ENCODE measurements around the gene B3GNT3.
A peak's percentile ranks its signal among the peaks of the same experiment; 100 is the strongest.
"Not testable (repeated sequence)": the region's sequence is repeated elsewhere in the genome, so short reads cannot be mapped to it uniquely, and the experiment has no call there.

The B3GNT3 gene

GRCh38 chr19:17766543-17767131, 28.3 kb upstream of the B3GNT3 start:
- Histone ChIP-seq H3K4me3 (ENCODE audit: low read length in 2 of 2) (no peak overlapping the region), H3K9me3 (ENCODE audit: control insufficient read depth in 2 of 2, low read length in 2 of 2) (no peaks in the 10 kb centered on the region), H3K4me1 (ENCODE audit: control insufficient read depth in 2 of 2, insufficient read depth in 2 of 2, low read length in 2 of 2) (peaks cover 13 to 19% of the 10 kb centered on the region in 2 donors), H3K36me3 (ENCODE audit: control insufficient read depth in 2 of 2, insufficient read depth in 2 of 2, low read length in 2 of 2) (no peaks in the 10 kb centered on the region), H3K27me3 (ENCODE audit: control insufficient read depth in 2 of 2, insufficient read depth in 2 of 2, low read length in 2 of 2) (no peaks in the 10 kb centered on the region), H3K9ac (ENCODE audit: low read depth in 1 of 2, low read length in 2 of 2) (peak overlapping the region in 1 of 2 donors; percentile 54), H3K27ac (ENCODE audit: low read depth in 2 of 2, low read length in 2 of 2) (peak overlapping the region; percentile 45 to 62)

- Histone ChIP-seq H3K4me1 (ENCODE audit: control insufficient read depth in 2 of 2, insufficient read depth in 2 of 2, low read length in 2 of 2) (peaks cover 13 to 19% of the 10 kb centered on the region in 2 donors), H3K9me3 (ENCODE audit: control insufficient read depth in 2 of 2, low read length in 2 of 2) (no peaks in the 10 kb centered on the region), H3K36me3 (ENCODE audit: control insufficient read depth in 2 of 2, insufficient read depth in 2 of 2, low read length in 2 of 2) (peaks cover 0 to 5% of the 10 kb centered on the region in 2 donors), H3K4me3 (ENCODE audit: low read length in 2 of 2) (no peak overlapping the region), H3K9ac (ENCODE audit: low read depth in 1 of 2, low read length in 2 of 2) (no peak overlapping the region), H3K27ac (ENCODE audit: low read depth in 2 of 2, low read length in 2 of 2) (no peak overlapping the region), H3K27me3 (ENCODE audit: control insufficient read depth in 2 of 2, insufficient read depth in 2 of 2, low read length in 2 of 2) (no peaks in the 10 kb centered on the region)
Observed at GRCh38 chr19:17767559-17767958, 27.4 kb upstream of the B3GNT3 start.

GRCh38 chr19:17770613-17771012, 24.3 kb upstream of the B3GNT3 start:
- Histone ChIP-seq H3K27me3 (ENCODE audit: control insufficient read depth in 2 of 2, insufficient read depth in 2 of 2, low read length in 2 of 2) (no peaks in the 10 kb centered on the region), H3K4me3 (ENCODE audit: low read length in 2 of 2) (no peak overlapping the region), H3K4me1 (ENCODE audit: control insufficient read depth in 2 of 2, insufficient read depth in 2 of 2, low read length in 2 of 2) (peaks cover 7 to 12% of the 10 kb centered on the region in 2 donors), H3K36me3 (ENCODE audit: control insufficient read depth in 2 of 2, insufficient read depth in 2 of 2, low read length in 2 of 2) (peaks cover 0 to 5% of the 10 kb centered on the region in 2 donors), H3K9me3 (ENCODE audit: control insufficient read depth in 2 of 2, low read length in 2 of 2) (no peaks in the 10 kb centered on the region), H3K27ac (ENCODE audit: low read depth in 2 of 2, low read length in 2 of 2) (no peak overlapping the region), H3K9ac (ENCODE audit: low read depth in 1 of 2, low read length in 2 of 2) (no peak overlapping the region)

- H3K36me3 ChIP-seq (ENCODE audit: control insufficient read depth in 2 of 2, insufficient read depth in 2 of 2, low read length in 2 of 2), result peaks cover 0 to 5% of the 10 kb centered on the region in 2 donors
- H3K4me3 ChIP-seq (ENCODE audit: low read length in 2 of 2), result no peak overlapping the region
- H3K9me3 ChIP-seq (ENCODE audit: control insufficient read depth in 2 of 2, low read length in 2 of 2), result no peaks in the 10 kb centered on the region
- no peaks in the 10 kb centered on the region for H3K27me3 ChIP-seq (ENCODE audit: control insufficient read depth in 2 of 2, insufficient read depth in 2 of 2, low read length in 2 of 2)
- H3K27ac ChIP-seq (ENCODE audit: low read depth in 2 of 2, low read length in 2 of 2), result no peak overlapping the region
- H3K4me1 ChIP-seq (ENCODE audit: control insufficient read depth in 2 of 2, insufficient read depth in 2 of 2, low read length in 2 of 2), result peaks cover 0 to 2% of the 10 kb centered on the region in 2 donors
- H3K9ac ChIP-seq (ENCODE audit: low read depth in 1 of 2, low read length in 2 of 2), result no peak overlapping the region
Observed at GRCh38 chr19:17772172-17772571, 22.8 kb upstream of the B3GNT3 start.

- Histone ChIP-seq H3K27ac (ENCODE audit: low read depth in 2 of 2, low read length in 2 of 2) (no peak overlapping the region), H3K36me3 (ENCODE audit: control insufficient read depth in 2 of 2, insufficient read depth in 2 of 2, low read length in 2 of 2) (peaks cover 0 to 5% of the 10 kb centered on the region in 2 donors), H3K9ac (ENCODE audit: low read depth in 1 of 2, low read length in 2 of 2) (no peak overlapping the region), H3K4me1 (ENCODE audit: control insufficient read depth in 2 of 2, insufficient read depth in 2 of 2, low read length in 2 of 2) (peaks cover 9 to 11% of the 10 kb centered on the region in 2 donors), H3K9me3 (ENCODE audit: control insufficient read depth in 2 of 2, low read length in 2 of 2) (no peaks in the 10 kb centered on the region), H3K27me3 (ENCODE audit: control insufficient read depth in 2 of 2, insufficient read depth in 2 of 2, low read length in 2 of 2) (no peaks in the 10 kb centered on the region), H3K4me3 (ENCODE audit: low read length in 2 of 2) (no peak overlapping the region)
Observed at GRCh38 chr19:17775245-17775927, 19.6 kb upstream of the B3GNT3 start.

GRCh38 chr19:17775991-17776803, 18.7 kb upstream of the B3GNT3 start:
- no peaks in the 10 kb centered on the region for H3K27me3 ChIP-seq (ENCODE audit: control insufficient read depth in 2 of 2, insufficient read depth in 2 of 2, low read length in 2 of 2)
- no peak overlapping the region for H3K27ac ChIP-seq (ENCODE audit: low read depth in 2 of 2, low read length in 2 of 2)
- no peak overlapping the region for H3K4me3 ChIP-seq (ENCODE audit: low read length in 2 of 2)
- no peak overlapping the region for H3K9ac ChIP-seq (ENCODE audit: low read depth in 1 of 2, low read length in 2 of 2)
- H3K36me3 ChIP-seq (ENCODE audit: control insufficient read depth in 2 of 2, insufficient read depth in 2 of 2, low read length in 2 of 2), result peaks cover 0 to 5% of the 10 kb centered on the region in 2 donors
- peaks cover 9 to 11% of the 10 kb centered on the region in 2 donors for H3K4me1 ChIP-seq (ENCODE audit: control insufficient read depth in 2 of 2, insufficient read depth in 2 of 2, low read length in 2 of 2)
- no peaks in the 10 kb centered on the region for H3K9me3 ChIP-seq (ENCODE audit: control insufficient read depth in 2 of 2, low read length in 2 of 2)

GRCh38 chr19:17777840-17778239, 17.1 kb upstream of the B3GNT3 start:
- not testable (repeated sequence) for H3K27me3 ChIP-seq (ENCODE audit: control insufficient read depth in 2 of 2, insufficient read depth in 2 of 2, low read length in 2 of 2); H3K36me3 ChIP-seq (ENCODE audit: control insufficient read depth in 2 of 2, insufficient read depth in 2 of 2, low read length in 2 of 2); H3K27ac ChIP-seq (ENCODE audit: low read depth in 2 of 2, low read length in 2 of 2); H3K9ac ChIP-seq (ENCODE audit: low read depth in 1 of 2, low read length in 2 of 2); H3K9me3 ChIP-seq (ENCODE audit: control insufficient read depth in 2 of 2, low read length in 2 of 2); H3K4me3 ChIP-seq (ENCODE audit: low read length in 2 of 2)
- peaks cover 9 to 11% of the 10 kb centered on the region in 2 donors for H3K4me1 ChIP-seq (ENCODE audit: control insufficient read depth in 2 of 2, insufficient read depth in 2 of 2, low read length in 2 of 2)

GRCh38 chr19:17778251-17778967, 16.5 kb upstream of the B3GNT3 start:
- H3K36me3 ChIP-seq (ENCODE audit: control insufficient read depth in 2 of 2, insufficient read depth in 2 of 2, low read length in 2 of 2), result no peaks in the 10 kb centered on the region
- H3K27ac ChIP-seq (ENCODE audit: low read depth in 2 of 2, low read length in 2 of 2), result no peak overlapping the region
- peak overlapping the region; percentile 41 to 50 for H3K4me3 ChIP-seq (ENCODE audit: low read length in 2 of 2)
- H3K9ac ChIP-seq (ENCODE audit: low read depth in 1 of 2, low read length in 2 of 2), result peak overlapping the region in 1 of 2 donors; percentile 12
- H3K4me1 ChIP-seq (ENCODE audit: control insufficient read depth in 2 of 2, insufficient read depth in 2 of 2, low read length in 2 of 2), result peaks cover 9 to 11% of the 10 kb centered on the region in 2 donors
- no peaks in the 10 kb centered on the region for H3K9me3 ChIP-seq (ENCODE audit: control insufficient read depth in 2 of 2, low read length in 2 of 2)
- no peaks in the 10 kb centered on the region for H3K27me3 ChIP-seq (ENCODE audit: control insufficient read depth in 2 of 2, insufficient read depth in 2 of 2, low read length in 2 of 2)

- H3K36me3 ChIP-seq (ENCODE audit: control insufficient read depth in 2 of 2, insufficient read depth in 2 of 2, low read length in 2 of 2), result no peaks in the 10 kb centered on the region
- no peaks in the 10 kb centered on the region for H3K27me3 ChIP-seq (ENCODE audit: control insufficient read depth in 2 of 2, insufficient read depth in 2 of 2, low read length in 2 of 2)
- peak overlapping the region in 1 of 2 donors; percentile 12 for H3K9ac ChIP-seq (ENCODE audit: low read depth in 1 of 2, low read length in 2 of 2)
- H3K27ac ChIP-seq (ENCODE audit: low read depth in 2 of 2, low read length in 2 of 2), result no peak overlapping the region
- peaks cover 11 to 13% of the 10 kb centered on the region in 2 donors for H3K4me1 ChIP-seq (ENCODE audit: control insufficient read depth in 2 of 2, insufficient read depth in 2 of 2, low read length in 2 of 2)
- H3K9me3 ChIP-seq (ENCODE audit: control insufficient read depth in 2 of 2, low read length in 2 of 2), result no peaks in the 10 kb centered on the region
- H3K4me3 ChIP-seq (ENCODE audit: low read length in 2 of 2), result peak overlapping the region in 1 of 2 donors; percentile 50
Observed at GRCh38 chr19:17778968-17779929, 15.7 kb upstream of the B3GNT3 start.

Data from mucosa of rectum (tissue), 2 donors.